Chondrocyte (in vitro differentiated cells): ENCODE measurements around the gene WDR49. TPM values are rescaled to one million over a fixed set of nuclear protein-coding genes. Genes with fewer than 3 reads are reported as not detected.

Source experiments
- DNase-seq: peaks from one replicate; pipeline ENCODE4 v3.0.0; 2021; ENCODE audit warnings: mixed read lengths, low spot score
- H3K27ac Mint-ChIP-seq: one replicate; pipeline ENCODE4 v1.8.0; 2021; ENCODE audit warnings: mild to moderate bottlenecking, moderate library complexity, mixed read lengths; ENCODE audit not compliant: unreplicated experiment
- H3K27me3 Mint-ChIP-seq: 2 replicates; pipeline ENCODE4 v1.8.0; 2021; ENCODE audit warnings: low read depth, mixed read lengths
- H3K36me3 Mint-ChIP-seq: 2 replicates; pipeline ENCODE4 v1.8.0; 2021; ENCODE audit warnings: low read depth, mixed read lengths
- H3K4me1 Mint-ChIP-seq: 2 replicates; pipeline ENCODE4 v1.8.0; 2021; ENCODE audit warnings: low read depth, mild to moderate bottlenecking, mixed read lengths
- H3K4me3 Mint-ChIP-seq: one replicate; pipeline ENCODE4 v1.8.0; 2021; ENCODE audit warnings: mild to moderate bottlenecking, moderate library complexity, mixed read lengths; ENCODE audit not compliant: unreplicated experiment
- H3K9me3 Mint-ChIP-seq: 2 replicates; pipeline ENCODE4 v1.8.0; 2021; ENCODE audit warnings: low read depth, mixed read lengths
- CTCF ChIP-seq: fragments of 200-600 bp; sonication (generic); IDR thresholded peaks from 2 replicates; pipeline ENCODE4 v1.5.0; 2021; ENCODE audit warnings: antibody characterized with exemption, mild to moderate bottlenecking, moderate library complexity
- long read RNA-seq: library from polyadenylated mRNA; stranded (forward); transcript quantifications from one replicate; pipeline ENCODE4 v2.0.0, GENCODE V29; 2021
- total RNA-seq: library from RNA; stranded (reverse); gene quantifications from 3 replicates; pipeline ENCODE4 v1.2.1, GENCODE V29; 2021

Gene WDR49
- total RNA-seq = not detected in 3 replicates
- long read RNA-seq = 0 reads

DNA sequence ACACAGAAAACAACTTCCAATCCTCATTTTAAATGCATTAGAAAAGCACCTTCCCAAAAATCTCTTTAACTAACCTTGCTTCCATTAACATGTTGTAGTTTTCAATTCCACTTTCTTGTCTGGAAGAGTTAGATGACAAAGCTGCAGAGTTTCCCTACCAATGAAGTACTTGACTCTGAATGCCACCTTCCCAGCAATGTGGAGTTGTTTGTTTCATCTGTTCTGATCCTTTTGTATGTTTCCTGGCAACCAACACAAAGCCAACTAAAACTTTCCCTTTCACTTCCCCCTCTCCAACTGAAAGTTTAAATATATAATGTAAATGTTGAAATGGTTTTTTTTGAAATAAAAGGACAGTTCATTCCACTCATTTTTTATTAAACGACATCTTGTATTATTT is at the start of gene WDR49:
WDR49 (minus strand) TSS at position 183 of the 400 bp plus-strand sequence. CDS start 517 bp downstream, outside the sequence.
- H3K36me3 Mint-ChIP-seq = no peaks in the 10 kb centered on the region
- H3K9me3 Mint-ChIP-seq = no peaks in the 10 kb centered on the region
- no peak for TF ChIP-seq CTCF
- no peaks in the 10 kb centered on the region for H3K4me1 Mint-ChIP-seq
- no peak within 1 kb of the TSS for H3K27ac Mint-ChIP-seq
- H3K27me3 Mint-ChIP-seq = peaks cover 3% of the 10 kb centered on the region
- H3K4me3 Mint-ChIP-seq = no peak within 1 kb of the TSS
- DNase-seq = no peak

- Mint-ChIP-seq H3K9me3 (no peaks in the 10 kb centered on the region), H3K27me3 (no peaks in the 10 kb centered on the region), H3K4me3 (no peak overlapping the region), H3K4me1 (peaks cover 5% of the 10 kb centered on the region), H3K27ac (no peak overlapping the region), H3K36me3 (peaks cover 8% of the 10 kb centered on the region)
- DNase-seq = no peak
- no peak for TF ChIP-seq CTCF
These were observed 47.2 kb upstream of the WDR49 start for GRCh38 chr3:167700926-167701325.

- Mint-ChIP-seq H3K9me3 (no peaks in the 10 kb centered on the region), H3K4me1 (no peaks in the 10 kb centered on the region), H3K27ac (no peak overlapping the region), H3K4me3 (no peak overlapping the region), H3K27me3 (no peaks in the 10 kb centered on the region), H3K36me3 (peaks cover 10% of the 10 kb centered on the region)
- no peak for DNase-seq
- TF ChIP-seq CTCF = no peak
These were observed 46.3 kb upstream of the WDR49 start for GRCh38 chr3:167700046-167700445.

DNA sequence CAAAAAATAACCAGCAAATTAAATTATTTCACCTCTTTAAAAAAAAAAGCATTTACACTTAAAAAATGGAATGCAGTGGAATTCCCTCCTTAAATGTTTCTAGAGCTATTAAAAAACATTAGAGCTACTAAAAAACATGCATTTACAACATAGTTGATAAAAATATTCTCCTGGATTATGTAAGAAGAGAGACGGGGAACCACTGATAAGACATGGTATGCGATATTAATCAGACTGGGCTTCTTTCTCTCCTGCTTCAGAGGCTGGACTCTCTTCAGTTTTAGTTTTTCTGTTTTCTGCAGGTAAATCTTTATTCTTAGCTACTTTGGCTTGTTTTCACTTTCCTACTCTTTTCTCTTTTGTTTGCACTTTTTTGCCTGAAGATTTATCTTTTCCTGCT is 40.4 kb upstream of the WDR49 start:
- H3K36me3 Mint-ChIP-seq = peaks cover 13% of the 10 kb centered on the region
- H3K9me3 Mint-ChIP-seq = no peaks in the 10 kb centered on the region
- TF ChIP-seq CTCF = no peak

DNA sequence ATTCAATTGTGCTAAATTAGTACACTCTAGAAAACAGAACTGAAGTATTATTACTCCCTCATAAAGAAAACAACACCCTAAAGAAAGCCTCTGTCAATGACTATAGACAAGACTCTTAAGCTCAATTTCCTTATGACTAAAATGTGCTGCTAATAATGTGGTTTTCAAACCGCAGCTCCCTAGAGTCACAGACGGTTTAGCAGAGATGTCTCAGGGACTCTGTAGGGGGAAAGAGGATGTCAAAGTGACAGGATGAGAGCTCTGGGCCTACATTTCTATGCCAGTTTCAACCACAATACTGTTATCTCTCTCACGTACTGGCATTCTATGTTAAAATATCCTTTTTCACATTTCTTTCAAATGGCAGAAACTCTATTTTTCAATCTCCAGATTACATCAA is 37.6 kb upstream of the WDR49 start:
- Mint-ChIP-seq H3K36me3 (peaks cover 13% of the 10 kb centered on the region), H3K4me3 (no peak overlapping the region), H3K4me1 (no peaks in the 10 kb centered on the region), H3K27me3 (no peaks in the 10 kb centered on the region), H3K9me3 (no peaks in the 10 kb centered on the region), H3K27ac (no peak overlapping the region)
- no peak for DNase-seq
- TF ChIP-seq CTCF = no peak

More for the DNA sequence above, 40.4 kb upstream of the WDR49 start:
- Mint-ChIP-seq H3K27me3 (no peaks in the 10 kb centered on the region), H3K27ac (no peak overlapping the region), H3K4me3 (no peak overlapping the region), H3K4me1 (no peaks in the 10 kb centered on the region)
- no peak for DNase-seq
